Stimulated activated effector memory CD8-positive, alpha-beta T cell treated with anti-CD3 and anti-CD28 coated beads, Interleukin-12 subunit alpha, Interleukin-12 subunit beta, amount 100 ng/mL, for 72 hours (primary cell): Measurements from ENCODE around the gene PPARG.
A peak's percentile ranks its signal among the peaks of the same experiment; 100 is the strongest.
"Not testable (repeated sequence)": the region's sequence is repeated elsewhere in the genome, so short reads cannot be mapped to it uniquely, and the experiment has no call there.

Experiments used
- ATAC-seq: fragments of 150-1000 bp; cut with Tn5 transposase; 2 replicates; pipeline ENCODE4 v1.10.0; 2021
- DNase-seq, 2 donors: peaks; one replicate each; pipeline ENCODE4 v3.0.0; 2021 to 2022; ENCODE audit warnings: low spot score in 2 of 2
- H3K27ac Mint-ChIP-seq: one replicate; pipeline ENCODE4 v1.8.0; 2022; ENCODE audit warnings: mild to moderate bottlenecking, mixed read lengths
- H3K36me3 Mint-ChIP-seq: one replicate; pipeline ENCODE4 v1.8.0; 2022; ENCODE audit warnings: mild to moderate bottlenecking, mixed read lengths
- H3K4me1 Mint-ChIP-seq: one replicate; pipeline ENCODE4 v1.8.0; 2022; ENCODE audit warnings: mixed read lengths
- H3K4me3 Mint-ChIP-seq: one replicate; pipeline ENCODE4 v1.8.0; 2022; ENCODE audit warnings: mild to moderate bottlenecking, mixed read lengths
- H3K9me3 Mint-ChIP-seq: one replicate; pipeline ENCODE4 v1.8.0; 2022; ENCODE audit warnings: mixed read lengths

The PPARG gene

GRCh38 chr3:12386514-12387291 lies 97.8 kb downstream of the PPARG start:
- H3K36me3 Mint-ChIP-seq, H3K4me1 Mint-ChIP-seq, ATAC-seq, H3K4me3 Mint-ChIP-seq, DNase-seq, H3K27ac Mint-ChIP-seq, H3K9me3 Mint-ChIP-seq: not testable (repeated sequence)

GRCh38 chr3:12388185-12388584 lies 99.3 kb downstream of the PPARG start:
- Mint-ChIP-seq H3K36me3 (no peaks in the 10 kb centered on the region), H3K9me3 (no peaks in the 10 kb centered on the region), H3K27ac (no peak overlapping the region), H3K4me3 (no peak overlapping the region), H3K4me1 (no peaks in the 10 kb centered on the region)
- ATAC-seq (no peak), DNase-seq (no peak)

GRCh38 chr3:12392101-12392878 lies 103.4 kb downstream of the PPARG start:
- no peak for DNase-seq
- Mint-ChIP-seq H3K36me3 (no peaks in the 10 kb centered on the region), H3K4me3 (no peak overlapping the region), H3K4me1 (peaks cover 6% of the 10 kb centered on the region), H3K27ac (no peak overlapping the region), H3K9me3 (no peaks in the 10 kb centered on the region)
- no peak for ATAC-seq

GRCh38 chr3:12393894-12394293 lies 105.0 kb downstream of the PPARG start:
- Mint-ChIP-seq H3K27ac (no peak overlapping the region), H3K4me1 (peaks cover 6% of the 10 kb centered on the region), H3K9me3 (no peaks in the 10 kb centered on the region)

GRCh38 chr3:12394569-12395271 lies 105.8 kb downstream of the PPARG start:
- Mint-ChIP-seq H3K9me3 (no peaks in the 10 kb centered on the region), H3K4me3 (peak overlapping the region; percentile 39), H3K36me3 (no peaks in the 10 kb centered on the region), H3K4me1 (peaks cover 6% of the 10 kb centered on the region), H3K27ac (peak overlapping the region; percentile 53)
- DNase-seq (no peak), ATAC-seq (no peak)

More at GRCh38 chr3:12393894-12394293, 105.0 kb downstream of the PPARG start:
- Mint-ChIP-seq H3K4me3 (no peak overlapping the region), H3K36me3 (no peaks in the 10 kb centered on the region)
- ATAC-seq = no peak
- DNase-seq = no peak

- peak; percentile 99 for ATAC-seq
Observed at GRCh38 chr3:12395349-12396012, 106.6 kb downstream of the PPARG start.

GRCh38 chr3:12396471-12396870 lies 107.6 kb downstream of the PPARG start:
- no peaks in the 10 kb centered on the region for H3K9me3 Mint-ChIP-seq
- no peak overlapping the region for H3K4me3 Mint-ChIP-seq
- ATAC-seq (no peak), DNase-seq (no peak)
- no peak overlapping the region for H3K27ac Mint-ChIP-seq
- peaks cover 13% of the 10 kb centered on the region for H3K4me1 Mint-ChIP-seq
- H3K36me3 Mint-ChIP-seq = no peaks in the 10 kb centered on the region

More at GRCh38 chr3:12395349-12396012, 106.6 kb downstream of the PPARG start:
- no peak for DNase-seq
- peak overlapping the region; percentile 53 for H3K27ac Mint-ChIP-seq
- peaks cover 6% of the 10 kb centered on the region for H3K4me1 Mint-ChIP-seq
- peak overlapping the region; percentile 39 for H3K4me3 Mint-ChIP-seq
- no peaks in the 10 kb centered on the region for H3K9me3 Mint-ChIP-seq
- no peaks in the 10 kb centered on the region for H3K36me3 Mint-ChIP-seq

GRCh38 chr3:12399226-12399625 lies 110.4 kb downstream of the PPARG start:
- H3K9me3 Mint-ChIP-seq = no peaks in the 10 kb centered on the region
- no peak overlapping the region for H3K4me3 Mint-ChIP-seq
- no peaks in the 10 kb centered on the region for H3K36me3 Mint-ChIP-seq
- H3K4me1 Mint-ChIP-seq = peaks cover 13% of the 10 kb centered on the region
- no peak overlapping the region for H3K27ac Mint-ChIP-seq
- no peak for ATAC-seq
- DNase-seq = no peak

GRCh38 chr3:12400616-12401194 lies 111.8 kb downstream of the PPARG start:
- Mint-ChIP-seq H3K27ac (no peak overlapping the region), H3K4me3 (no peak overlapping the region), H3K36me3 (no peaks in the 10 kb centered on the region), H3K4me1 (peaks cover 8% of the 10 kb centered on the region), H3K9me3 (no peaks in the 10 kb centered on the region)
- ATAC-seq (peak; percentile 65), DNase-seq (no peak)

GRCh38 chr3:12401208-12401607 lies 112.3 kb downstream of the PPARG start:
- Mint-ChIP-seq H3K27ac (no peak overlapping the region), H3K4me3 (no peak overlapping the region), H3K9me3 (no peaks in the 10 kb centered on the region), H3K4me1 (peaks cover 8% of the 10 kb centered on the region), H3K36me3 (no peaks in the 10 kb centered on the region)
- no peak for DNase-seq
- peak; percentile 37 for ATAC-seq

- H3K36me3 Mint-ChIP-seq = no peaks in the 10 kb centered on the region
- ATAC-seq (no peak), DNase-seq (no peak)
- H3K9me3 Mint-ChIP-seq = no peaks in the 10 kb centered on the region
- no peak overlapping the region for H3K27ac Mint-ChIP-seq
- H3K4me3 Mint-ChIP-seq = no peak overlapping the region
- peaks cover 7% of the 10 kb centered on the region for H3K4me1 Mint-ChIP-seq
Observed at GRCh38 chr3:12405432-12406272, 116.8 kb downstream of the PPARG start.

GRCh38 chr3:12408984-12409683 lies 120.3 kb downstream of the PPARG start:
- DNase-seq = no peak

GRCh38 chr3:12409684-12410596 lies 121.1 kb downstream of the PPARG start:
- ATAC-seq (no peak), DNase-seq (no peak)
- Mint-ChIP-seq H3K4me3 (no peak overlapping the region), H3K27ac (no peak overlapping the region), H3K36me3 (no peaks in the 10 kb centered on the region), H3K9me3 (no peaks in the 10 kb centered on the region), H3K4me1 (peaks cover 2% of the 10 kb centered on the region)

More at GRCh38 chr3:12408984-12409683, 120.3 kb downstream of the PPARG start:
- ATAC-seq = no peak
- Mint-ChIP-seq H3K27ac (no peak overlapping the region), H3K4me1 (no peaks in the 10 kb centered on the region), H3K36me3 (no peaks in the 10 kb centered on the region), H3K4me3 (no peak overlapping the region), H3K9me3 (no peaks in the 10 kb centered on the region)
